ENCODE data around the gene CDH24.

The CDH24 gene, protein sequence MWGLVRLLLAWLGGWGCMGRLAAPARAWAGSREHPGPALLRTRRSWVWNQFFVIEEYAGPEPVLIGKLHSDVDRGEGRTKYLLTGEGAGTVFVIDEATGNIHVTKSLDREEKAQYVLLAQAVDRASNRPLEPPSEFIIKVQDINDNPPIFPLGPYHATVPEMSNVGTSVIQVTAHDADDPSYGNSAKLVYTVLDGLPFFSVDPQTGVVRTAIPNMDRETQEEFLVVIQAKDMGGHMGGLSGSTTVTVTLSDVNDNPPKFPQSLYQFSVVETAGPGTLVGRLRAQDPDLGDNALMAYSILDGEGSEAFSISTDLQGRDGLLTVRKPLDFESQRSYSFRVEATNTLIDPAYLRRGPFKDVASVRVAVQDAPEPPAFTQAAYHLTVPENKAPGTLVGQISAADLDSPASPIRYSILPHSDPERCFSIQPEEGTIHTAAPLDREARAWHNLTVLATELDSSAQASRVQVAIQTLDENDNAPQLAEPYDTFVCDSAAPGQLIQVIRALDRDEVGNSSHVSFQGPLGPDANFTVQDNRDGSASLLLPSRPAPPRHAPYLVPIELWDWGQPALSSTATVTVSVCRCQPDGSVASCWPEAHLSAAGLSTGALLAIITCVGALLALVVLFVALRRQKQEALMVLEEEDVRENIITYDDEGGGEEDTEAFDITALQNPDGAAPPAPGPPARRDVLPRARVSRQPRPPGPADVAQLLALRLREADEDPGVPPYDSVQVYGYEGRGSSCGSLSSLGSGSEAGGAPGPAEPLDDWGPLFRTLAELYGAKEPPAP

DNA sequence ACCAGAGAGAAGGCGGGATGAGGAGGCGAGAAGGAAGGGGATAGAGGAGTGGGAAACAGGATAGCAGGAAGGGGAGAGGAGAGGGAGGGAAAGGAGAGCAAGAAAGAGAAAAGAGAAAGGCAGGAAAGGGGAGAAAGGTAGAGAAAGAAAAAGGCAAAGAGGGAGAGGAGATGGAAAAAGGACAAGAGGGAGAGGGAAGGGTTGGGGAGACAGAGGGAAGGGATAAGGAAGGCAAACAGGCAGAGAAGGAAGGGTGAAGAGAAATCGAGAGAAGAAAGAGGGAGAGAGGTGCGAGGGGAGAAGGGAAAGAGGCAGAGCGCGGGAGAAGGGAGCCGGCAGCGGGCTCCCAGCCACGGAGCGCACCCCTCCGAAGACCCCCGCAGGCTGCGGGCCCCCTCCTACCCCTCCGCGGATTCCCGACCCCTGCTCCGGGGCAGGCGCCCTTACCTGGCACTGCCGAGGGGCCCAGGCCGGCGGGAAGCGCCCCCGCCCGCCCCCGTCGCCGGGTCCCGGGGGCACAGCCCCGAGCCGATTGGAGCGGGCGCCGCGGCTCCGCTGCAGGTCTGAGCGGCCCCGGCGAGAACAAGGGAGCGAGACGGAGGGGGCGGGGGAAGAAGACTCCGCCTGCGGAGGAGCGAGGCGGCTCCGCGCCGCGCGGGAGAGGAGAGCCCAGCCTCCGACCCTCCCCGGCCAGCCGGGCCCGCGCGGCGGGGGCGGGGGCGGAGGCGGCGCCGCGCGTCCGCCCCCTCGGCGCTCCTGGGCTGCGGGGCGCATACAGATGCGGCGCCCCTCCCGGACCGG, at the start of gene CDH24:
TSS of gene CDH24 (minus strand) at position 565 of the 801 bp plus-strand sequence. CDS start 1,787 bp downstream, outside the sequence.
- DNase-seq: no peak

DNA sequence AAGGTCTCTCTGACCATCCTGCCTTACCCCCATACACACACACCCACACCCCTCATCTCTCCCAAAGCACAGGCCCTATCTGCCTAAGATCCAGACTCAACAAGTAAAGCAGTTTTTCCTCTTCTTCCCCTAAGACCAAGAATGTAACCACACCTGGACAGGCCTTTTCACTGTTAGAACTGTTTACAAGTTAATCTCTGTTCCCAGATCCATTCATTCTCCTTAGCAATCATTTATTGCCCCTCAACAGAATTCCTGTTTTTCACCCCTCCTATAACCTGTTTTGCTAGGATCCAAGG, 49.4 kb upstream of the CDH24 start:
- DNase-seq: no peak

DNA sequence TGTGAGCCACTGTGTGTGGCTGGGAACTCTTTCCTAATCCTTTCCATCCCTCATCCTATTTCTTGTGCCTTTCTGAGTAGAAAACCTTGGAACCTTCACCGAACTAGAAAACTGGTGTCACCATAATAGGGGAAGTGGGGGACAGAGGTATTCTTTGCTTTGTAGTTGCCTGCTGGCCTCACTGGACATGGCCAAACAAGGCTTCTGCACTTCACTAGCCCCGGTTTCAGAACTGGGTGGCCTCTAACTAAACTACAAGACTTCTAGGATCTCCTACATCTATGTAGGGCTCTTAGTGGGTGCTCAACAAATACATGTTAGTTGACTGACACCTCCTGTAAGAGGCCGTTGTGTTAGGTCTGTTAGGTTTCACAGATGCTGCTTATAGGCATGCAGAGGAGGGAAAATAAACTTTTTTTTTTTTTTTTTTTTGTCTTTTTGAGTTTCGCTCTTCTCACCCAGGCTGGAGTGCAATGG, 48.1 kb upstream of the CDH24 start:
- no peak for DNase-seq

DNA sequence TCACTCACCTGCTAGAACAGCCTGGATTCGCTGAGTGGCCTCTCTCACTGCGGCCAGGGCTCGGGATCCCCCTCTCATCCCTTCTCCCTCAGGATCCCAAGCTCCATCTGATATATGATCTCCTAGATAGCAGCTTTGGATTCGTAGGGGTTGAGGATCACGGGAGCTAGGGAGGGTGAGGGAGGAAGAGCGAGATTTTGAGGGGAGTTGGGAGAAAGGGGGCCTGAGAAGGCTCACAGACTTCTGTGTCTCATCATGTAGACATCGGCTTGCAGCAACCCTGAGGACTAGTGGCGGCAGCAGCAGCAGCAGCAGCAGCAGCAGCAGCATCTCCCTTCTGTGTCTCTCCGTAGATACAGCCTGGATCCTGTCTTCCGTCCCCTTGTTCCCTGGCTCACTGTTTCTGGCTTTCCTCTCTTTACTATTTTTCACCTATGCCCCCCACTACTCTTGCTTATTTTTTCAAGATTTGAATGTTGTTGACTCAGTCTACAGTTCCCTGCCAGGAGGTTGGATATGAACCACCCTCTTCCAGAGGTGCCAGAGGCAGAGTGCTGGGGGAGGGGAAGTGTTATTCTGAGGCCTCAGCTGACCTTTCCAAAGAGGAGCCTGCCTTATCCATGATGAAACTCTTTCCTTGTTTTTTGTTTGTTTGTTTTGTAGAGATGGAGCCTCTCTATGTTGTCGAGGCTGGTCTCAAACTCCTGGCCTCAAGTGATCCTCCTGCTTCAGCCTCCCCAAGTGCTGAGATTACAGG, 47.4 kb upstream of the CDH24 start, which contains the start of gene CIROP:
TSS of gene CIROP (minus strand) at position 399 of the 757 bp plus-strand sequence. CDS start at position 330, 69 bp downstream.
- no peak for DNase-seq

DNA sequence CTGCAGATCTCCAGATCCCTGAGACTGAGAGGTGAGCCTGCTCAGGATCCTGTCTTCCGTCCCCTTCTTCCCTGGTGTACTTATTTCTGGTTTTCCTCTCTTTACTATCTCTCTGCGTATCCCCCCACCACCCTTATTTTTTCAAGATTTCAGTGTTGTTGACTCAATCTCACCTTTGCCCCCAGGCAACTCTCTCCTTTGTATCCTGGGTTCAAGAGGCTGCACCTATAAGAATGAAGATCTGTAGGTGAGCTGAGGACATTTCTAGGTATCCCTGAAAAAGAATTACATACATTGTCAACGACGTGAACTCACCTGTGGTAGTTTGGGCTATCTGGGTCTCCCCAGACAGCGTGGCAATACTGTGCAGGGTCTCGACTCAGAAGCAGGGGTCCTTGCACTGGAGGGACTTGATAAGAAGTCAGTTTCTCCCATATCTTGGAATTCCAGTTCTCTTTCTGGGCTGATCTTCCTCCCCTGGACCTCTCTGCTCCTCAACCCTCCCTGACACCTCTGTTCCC, 46.8 kb upstream of the CDH24 start:
- no peak for DNase-seq

DNA sequence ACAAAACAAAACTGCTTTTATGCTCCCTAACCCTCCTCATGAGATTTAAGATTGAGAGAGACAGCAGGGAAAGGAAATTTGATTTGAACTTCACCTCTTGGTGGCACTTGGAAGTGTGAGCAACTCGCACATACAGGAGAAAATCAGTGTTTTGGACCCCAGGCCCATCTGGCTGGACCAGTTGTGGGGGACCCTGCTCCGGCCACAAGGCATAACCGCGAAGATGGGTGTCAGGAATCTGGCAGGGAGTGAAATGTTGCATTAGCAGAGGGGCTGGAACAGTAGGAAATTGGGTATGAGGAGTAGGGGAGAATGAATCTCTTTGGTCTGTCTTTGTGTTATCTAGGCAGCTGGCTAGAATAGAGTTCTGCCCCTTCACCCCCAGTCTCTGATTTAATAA, 46.3 kb upstream of the CDH24 start:
- DNase-seq: no peak

DNA sequence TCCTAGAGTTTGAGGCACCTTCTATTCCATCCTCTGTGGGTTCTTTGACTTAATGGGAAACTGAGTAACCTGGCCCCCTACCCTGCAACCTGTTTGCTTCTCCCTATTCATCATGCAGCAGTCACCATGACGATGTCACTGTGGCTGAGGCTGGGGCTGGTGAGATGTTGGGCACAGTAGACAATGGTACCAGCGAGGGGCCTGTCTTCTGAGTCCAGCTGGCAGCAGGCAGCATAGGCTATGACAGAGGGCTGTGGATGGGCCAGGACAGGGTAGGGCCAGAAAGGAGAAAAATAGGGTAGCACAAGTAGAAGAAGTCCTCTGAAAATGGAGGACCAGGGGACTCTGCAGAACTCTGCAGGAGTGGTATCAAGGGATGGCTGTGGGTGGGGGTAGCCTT, 45.5 kb upstream of the CDH24 start:
- no peak for DNase-seq

DNA sequence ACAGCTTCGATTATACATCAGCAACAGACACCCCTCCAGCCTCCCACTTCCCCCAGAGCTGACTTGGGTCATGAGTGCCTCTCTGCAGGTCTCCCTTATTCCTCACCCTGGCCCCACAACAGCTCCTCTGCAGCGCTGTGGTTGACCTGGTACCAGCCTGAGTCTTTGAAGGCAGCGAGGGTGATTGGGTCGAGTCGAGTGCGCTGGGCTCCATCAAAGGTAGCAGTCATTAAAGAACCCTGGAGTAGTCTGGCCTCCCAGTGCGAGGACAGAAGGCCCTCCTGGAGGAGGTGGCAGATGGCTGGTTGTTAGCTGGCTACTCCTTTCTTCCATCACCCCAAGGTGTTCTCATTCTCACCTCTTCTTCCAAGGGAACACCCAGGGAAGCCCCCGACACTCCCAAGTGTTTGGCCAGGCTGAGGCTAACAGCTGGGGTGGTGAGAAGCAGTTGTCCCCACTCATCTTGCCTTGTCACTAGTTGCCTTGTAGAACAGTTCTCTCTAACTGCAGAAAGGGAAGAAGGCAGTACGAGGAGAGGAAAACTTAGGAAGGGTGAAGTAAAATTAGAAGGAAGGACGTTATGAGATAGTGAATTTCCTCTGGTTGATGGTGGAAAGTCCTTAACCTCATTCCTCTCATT, 44.8 kb upstream of the CDH24 start:
- no peak for DNase-seq

DNA sequence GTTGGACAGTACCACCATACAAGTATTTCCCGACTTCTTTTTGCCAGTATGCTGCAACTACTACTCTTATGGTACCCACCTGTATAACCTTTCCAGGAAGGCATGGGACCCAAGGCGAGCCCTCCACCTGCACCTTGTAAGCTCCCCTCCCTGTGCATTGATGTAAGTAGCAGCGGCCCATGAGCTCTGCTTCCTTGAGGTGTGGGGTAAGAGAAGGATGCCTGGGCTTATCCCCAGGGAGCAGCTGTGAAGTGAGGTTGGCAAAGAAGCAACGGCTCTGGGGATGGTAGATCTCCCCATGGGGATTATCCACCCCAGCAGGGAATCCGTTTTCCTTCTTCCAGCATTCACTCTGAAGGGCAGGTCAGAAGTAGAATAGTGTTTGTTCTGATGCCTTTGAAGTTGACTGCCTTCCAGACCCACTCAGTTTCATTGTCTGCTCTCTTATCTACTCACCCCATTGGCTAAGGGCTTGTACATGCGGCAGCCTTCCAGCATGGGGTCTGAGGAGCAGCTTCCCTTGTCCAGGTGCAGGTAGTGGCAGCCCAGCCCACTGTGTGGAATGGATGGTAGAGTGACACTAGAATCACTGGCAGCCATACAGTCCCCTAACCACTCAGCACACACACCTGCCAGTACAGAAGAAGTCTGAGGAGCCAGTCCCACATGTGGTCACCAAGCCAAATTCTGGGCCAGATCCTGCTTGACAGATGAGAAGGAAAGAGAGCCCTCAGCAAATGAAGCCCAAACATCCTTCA, 44.1 kb upstream of the CDH24 start:
- no peak for DNase-seq

DNA sequence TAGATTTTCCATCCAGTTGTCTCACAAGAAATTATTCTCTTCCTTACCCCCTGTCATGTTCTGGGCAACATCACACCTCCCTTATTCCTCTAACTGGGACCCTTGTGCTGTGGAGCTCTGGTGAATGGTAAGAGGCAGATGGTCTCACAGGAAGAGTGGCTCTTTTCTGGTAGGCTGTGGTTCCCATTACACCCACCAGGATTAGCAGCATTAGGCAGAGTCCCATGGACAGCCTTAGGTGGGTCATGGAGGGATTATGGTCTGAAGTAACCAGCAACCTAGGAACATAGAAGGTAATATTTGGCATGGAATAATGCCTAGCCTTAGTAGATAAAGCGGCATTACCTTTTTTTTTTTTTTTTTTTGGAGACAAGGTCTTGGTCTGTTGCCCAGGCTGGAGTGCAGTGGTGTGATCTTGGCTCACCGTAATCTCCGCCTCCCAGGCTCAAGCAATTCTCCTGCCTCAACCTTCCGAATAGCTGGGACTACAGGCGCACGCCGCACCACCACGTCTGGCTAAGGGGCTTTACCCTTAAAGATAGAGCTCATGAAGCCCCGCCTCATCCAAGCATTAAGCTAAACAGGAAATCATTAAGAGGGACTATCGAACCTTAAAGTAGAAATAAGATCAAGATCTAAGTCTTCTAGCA, 42.0 kb upstream of the CDH24 start:
- DNase-seq: no peak

DNA sequence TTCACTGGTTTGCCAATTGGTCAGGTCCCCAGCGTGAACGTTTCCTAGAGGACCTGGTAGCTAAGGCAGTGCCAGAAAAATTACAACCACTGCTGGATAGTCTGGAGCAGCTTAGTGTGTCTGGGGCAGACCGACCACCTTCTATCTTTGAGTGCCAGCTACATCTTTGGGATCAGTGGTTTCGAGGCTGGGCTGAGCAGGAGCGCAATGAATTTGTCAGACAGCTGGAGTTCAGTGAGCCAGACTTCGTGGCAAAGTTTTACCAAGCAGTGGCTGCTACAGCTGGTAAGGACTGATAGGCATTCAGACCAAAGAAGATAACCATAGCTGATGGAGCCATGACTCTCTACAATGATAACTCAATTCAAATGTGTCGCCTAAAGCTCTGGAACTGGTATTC, 40.5 kb upstream of the CDH24 start:
- DNase-seq: no peak

DNA sequence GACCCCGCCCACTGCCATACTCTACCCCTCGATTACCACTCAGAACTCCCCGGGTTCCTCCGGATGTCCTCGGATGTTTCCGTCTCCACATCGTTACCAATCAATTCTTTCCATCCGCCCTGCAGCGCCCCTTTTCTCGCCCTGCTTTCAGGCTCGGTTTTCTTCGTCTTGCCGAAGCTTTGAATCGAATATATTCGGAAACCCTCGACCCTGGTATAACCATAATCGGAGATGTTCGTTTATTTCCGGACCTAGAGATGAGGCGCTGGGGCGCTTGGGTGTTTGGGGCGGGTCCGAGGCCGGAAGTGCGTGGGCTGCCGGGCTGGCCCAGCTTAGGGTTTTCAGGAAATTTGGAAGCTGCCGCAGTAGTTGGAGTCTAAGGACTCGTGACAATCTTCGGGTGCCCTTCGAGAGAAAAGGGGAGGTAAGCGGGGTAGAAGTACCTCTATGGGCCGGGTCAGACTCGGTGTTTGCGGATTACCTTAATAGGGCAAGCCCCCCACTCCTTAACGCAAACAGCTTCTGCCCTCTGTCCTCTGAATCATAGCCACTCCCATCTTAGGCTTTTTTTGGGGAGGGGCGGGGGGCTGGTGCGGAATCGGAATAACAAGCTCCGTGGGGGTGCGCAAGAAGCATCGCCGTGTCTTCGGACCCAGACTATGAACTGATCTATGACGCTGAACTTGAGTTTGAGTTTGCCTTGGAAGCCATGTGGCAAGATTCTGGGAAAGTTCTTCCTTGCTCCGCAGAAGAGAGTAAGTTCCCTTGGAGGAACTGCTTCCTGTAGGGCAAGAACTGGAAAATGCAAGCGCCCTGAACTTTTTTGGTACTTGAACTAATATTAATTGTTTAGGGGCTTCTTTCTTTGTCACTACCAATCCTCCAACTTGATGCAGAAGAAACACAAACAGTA, 38.1 kb upstream of the CDH24 start, which contains the start of gene C14orf119:
TSS of gene C14orf119 (plus strand) at position 310 of the 913 bp plus-strand sequence. CDS start 2,154 bp downstream, outside the sequence.
- DNase-seq: no peak

DNA sequence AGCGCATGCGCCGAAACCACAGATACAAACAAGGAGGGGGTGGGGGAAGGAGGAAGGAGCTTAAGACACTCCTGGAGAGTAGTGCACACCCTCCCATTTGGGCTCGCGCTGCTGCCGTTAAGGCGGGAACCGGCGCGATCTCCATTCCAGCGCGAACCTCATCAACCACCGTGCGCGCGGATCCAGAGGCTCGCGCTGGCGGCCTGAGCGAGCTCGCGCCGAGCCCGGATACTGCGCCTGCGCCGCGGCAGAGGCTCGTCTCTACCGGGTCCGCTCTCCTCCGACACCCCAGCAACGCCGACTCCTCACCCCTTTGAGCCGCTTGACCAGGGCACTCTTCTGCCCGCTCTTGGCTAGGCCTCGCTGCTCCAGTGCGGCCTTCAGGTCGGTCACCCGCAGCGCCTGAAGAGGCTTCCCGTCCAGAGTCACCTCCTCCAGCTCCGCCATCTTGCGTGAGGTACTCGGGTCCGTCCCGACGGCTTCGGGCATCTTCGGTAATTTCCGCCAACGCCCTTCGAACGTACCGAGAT, 37.4 kb upstream of the CDH24 start, which contains the start of gene ACIN1:
TSS of gene ACIN1 (minus strand) at position 471 of the 530 bp plus-strand sequence. CDS start at position 447, 24 bp downstream.
- DNase-seq: no peak

DNA sequence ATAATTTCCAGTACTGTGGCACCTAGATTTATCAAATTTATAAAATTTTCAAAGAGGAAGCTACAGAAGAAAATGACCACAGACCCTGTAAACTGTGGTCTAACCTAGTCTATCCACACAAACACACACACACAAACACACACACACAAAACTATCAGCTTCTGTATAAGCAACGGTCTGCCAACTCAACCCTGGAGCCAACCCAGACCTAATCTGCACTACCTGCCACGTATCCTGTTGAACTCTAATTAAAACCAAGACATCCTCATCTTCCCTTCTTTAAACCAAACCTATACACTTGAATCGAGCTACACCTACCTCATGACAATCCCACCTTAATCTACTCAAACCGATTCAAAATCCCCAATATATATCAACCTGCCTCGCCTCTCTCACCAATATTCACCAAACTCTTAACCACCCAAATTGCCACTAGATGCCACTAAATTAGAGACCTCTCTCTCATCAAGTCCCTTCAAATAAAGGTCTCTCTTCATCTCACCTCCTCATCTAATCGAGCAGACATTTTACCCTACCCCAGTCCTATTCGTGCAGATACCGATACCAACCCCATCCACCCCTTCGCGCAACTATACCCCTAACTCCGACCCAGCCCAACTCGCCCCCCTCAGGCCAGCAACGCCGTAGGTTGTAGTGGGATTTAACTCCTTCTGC, 36.8 kb upstream of the CDH24 start:
- DNase-seq: no peak

DNA sequence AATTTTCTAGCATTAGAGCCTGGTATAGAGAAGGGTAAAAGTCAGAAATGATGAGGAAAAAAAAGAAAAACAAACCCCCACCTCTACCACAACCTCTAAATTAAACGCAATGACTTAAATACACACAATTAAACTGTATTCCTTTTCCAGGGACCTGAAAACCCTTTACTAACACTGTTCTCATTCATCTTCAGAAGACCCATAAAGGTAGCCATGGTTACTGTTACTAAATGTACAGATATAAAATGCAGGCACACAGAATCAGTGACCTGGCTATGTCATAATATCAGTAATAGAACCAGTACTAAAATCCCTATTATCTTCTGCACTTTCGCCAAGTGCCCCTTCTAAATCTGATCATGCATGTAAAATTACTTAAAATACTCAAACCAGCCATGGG, 36.2 kb upstream of the CDH24 start:
- no peak for DNase-seq

DNA sequence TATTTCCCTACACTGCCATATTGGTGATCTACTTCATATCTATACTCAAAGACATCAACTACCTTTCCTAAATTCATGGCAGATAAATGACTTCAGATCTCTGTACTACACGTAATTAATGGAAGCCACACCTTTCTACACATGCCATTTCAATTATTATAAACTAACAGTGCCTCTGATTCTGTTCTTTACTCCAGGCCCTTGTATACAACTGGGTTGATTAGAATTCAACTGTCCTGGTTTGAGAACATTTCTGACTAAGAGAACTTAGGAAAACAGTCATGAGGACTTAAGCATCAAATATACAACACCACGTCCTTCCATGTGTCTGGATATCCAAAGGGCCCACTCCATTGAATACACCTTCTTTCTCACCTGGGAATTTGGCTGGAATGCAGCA, 35.8 kb upstream of the CDH24 start:
- no peak for DNase-seq

DNA sequence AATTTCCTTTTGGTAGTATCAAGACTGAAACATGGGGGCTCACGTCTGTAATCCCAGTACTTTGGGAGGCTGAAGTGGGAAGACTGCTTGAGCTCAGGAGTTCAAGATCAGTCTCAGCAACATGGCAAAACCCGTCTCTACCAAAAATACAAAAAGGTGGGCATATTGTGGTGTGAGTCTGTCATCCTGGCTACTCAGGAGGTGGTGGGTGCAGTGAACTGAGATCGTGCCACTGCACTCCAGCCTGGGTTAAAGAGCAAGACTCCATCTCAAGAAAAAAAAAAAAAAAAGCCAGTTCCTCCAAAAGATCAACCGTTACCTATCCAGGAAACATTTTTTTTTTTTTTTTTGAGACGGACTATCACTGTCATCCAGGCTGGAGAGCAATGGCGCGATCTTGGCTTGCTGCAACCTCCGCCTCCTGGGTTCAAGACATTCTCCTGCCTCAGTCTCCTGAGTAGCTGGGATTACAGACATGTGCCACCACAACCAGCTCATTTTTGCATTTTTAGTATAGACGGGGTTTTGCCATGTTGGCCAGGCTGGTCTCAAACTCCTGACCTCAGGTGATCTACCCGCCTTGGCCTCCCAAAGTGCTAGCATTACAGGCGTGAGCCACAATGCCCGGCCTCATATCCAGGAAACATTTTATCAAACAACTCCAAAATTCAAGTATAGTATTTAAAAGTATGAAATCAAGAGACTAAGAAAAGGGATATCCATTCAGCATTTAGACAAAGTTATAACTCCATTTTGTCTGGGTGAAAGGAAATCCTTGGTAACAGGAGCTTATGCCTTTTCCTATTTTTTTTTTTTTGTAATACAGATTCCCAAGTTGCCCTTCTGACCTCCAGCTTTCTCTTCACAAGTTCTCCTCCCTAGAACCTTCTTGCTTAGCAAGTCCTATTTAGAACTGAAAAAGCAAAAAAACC, 34.2 kb upstream of the CDH24 start:
- no peak for DNase-seq

Measured in stimulated activated naive CD4-positive, alpha-beta T cell treated with Interleukin-2 at 50 U/mL for 16 hours (primary cell).